GM04503 (cell line): Measurements from ENCODE around the gene PPOX.

Experiments used
- DNase-seq: peaks from one replicate; pipeline ENCODE4 v3.0.0-alpha.2; 2012; ENCODE audit warnings: low read depth

PPOX gene

GRCh38 chr1:161176468-161177111 lies 10.4 kb downstream of the PPOX start:
- no peak for DNase-seq

- DNase-seq, result no peak
Observed at GRCh38 chr1:161177112-161177935, 11.1 kb downstream of the PPOX start, which contains the start of gene B4GALT3. TSS of gene B4GALT3 (minus strand) at chr1:161177507. CDS start at chr1:161176060, 1,447 bp downstream.

GRCh38 chr1:161177936-161178244 lies 11.7 kb downstream of the PPOX start:
- DNase-seq, result no peak

DNA sequence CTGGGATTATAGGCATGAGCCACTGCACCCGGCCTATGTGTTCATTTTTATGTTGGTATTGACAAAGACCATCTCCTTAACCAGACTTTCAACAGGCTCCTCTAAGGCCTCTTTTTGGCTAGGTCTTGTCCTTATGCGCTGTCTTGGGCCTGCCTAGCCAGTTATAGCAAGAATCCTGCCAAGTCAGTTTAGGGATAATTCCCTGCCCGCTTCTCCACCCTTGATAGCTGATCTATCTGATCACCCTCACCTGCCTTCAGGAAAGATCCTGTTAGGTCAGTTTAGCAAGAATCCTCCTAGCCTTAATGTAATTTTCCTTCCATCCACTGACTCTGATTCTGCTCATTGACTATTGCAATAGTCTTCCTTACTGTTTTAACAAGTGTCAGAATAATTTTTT lies 13.5 kb downstream of the PPOX start:
- DNase-seq, result no peak

GRCh38 chr1:161180639-161181038 lies 14.4 kb downstream of the PPOX start:
- DNase-seq, result no peak

GRCh38 chr1:161182214-161182613 lies 16.0 kb downstream of the PPOX start:
- no peak for DNase-seq

DNA sequence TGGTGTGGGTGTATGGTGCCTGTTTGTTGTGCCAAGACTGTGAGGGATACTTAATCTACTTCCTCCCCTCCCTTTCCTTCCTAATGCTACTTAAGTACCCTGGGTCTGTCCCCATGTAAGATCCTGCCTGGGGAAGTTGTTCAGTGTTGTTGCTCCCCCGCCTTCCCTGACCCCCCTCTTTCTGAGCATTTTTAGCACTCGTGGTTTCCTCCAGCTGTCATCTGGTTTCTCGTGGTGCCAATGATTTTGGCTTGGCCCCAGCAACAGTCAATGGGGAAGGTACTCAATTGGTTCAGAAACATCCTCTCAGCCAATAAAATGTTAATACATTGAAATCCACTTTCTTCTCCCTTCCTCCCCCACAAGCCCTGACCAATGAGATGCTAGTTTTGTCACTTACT lies 19.1 kb downstream of the PPOX start:
- DNase-seq, result peak; percentile 72

GRCh38 chr1:161185732-161186311 lies 19.6 kb downstream of the PPOX start:
- DNase-seq, result no peak

DNA sequence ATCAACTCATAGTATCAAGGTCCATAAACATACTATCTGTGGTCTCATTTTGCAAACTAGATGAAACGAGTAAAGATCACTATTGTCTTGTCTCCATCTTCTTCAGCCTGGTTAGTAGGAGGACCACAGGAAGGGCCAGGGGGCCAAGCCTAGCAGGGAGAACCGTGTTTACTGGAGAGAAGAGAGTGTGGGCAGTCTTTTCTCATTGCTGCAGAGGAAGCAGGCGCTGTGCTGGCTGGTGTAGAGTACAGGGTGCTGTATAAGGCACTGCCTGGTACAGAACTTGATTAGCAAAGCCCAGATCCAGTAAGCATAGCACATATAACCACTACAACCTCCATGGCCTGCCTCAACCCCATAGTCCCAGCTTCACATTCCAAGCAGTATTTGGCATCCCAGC lies 21.1 kb downstream of the PPOX start:
- DNase-seq, result no peak

GRCh38 chr1:161188381-161188780 lies 22.2 kb downstream of the PPOX start:
- no peak for DNase-seq

DNA sequence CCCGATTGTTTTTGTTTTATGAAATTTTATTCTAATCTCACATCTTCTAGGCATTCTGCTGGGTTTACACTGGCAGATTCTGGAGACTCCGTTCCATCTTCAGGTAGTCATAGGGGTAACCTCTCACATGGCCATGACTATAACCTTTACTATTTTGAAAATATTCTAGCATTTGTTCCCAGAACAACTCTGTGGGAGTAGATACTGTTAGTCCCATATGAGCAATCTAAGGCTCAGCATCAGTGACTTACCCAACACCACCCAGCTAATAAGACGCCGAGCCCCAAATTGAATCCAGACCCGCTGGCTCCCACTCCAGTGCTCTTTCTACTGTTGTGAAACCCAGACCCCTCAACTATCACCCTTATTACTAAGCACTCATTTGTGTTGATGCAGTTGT lies 22.8 kb downstream of the PPOX start:
- DNase-seq, result no peak

DNA sequence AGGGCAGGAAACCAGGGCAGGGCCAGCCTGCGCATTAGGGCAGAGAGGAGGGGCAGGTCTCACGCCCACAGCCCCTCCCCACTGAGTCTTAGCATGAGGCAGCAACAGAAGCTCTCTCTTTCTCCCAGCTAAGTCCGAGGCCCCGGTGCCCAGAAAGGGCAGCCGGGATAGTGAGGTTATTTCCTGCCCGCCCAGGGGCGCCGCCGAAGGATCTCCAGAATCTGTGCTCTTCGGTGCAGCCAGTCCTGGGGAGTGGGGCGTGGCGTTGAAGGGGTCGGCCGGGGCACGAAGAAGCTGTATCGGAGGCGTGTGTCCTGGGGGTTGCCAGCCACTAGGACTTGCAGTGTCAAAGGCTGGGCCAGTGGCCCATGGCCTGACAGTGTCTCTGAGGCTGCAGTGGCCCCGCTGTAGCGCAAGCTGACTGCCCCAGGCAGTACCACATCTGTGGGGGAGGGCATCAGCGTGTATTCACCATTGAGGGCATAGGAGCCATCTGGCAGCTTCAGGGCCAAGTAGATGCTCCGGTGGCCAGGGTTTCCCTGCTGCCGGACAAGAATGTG lies 24.8 kb downstream of the PPOX start:
- no peak for DNase-seq

DNA sequence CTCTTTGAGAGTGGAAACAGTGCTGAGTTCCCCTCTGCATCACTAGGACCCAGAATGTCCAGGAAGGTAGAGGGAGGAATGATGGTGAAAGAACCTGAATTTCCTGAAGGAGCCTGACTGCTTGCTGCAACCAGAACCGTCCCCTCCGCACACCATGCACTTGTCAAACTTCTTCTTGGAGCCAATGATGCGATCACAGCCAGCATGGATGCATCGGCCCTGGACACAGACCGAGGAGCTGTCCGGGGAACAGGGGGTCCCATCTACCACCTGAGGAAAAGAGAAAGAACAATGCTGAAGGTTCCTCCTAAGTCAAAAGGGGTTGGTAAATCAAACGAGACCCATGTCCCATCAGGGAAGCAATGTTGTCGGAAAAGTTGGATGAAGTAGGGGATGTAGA lies 25.7 kb downstream of the PPOX start:
- DNase-seq, result no peak

DNA sequence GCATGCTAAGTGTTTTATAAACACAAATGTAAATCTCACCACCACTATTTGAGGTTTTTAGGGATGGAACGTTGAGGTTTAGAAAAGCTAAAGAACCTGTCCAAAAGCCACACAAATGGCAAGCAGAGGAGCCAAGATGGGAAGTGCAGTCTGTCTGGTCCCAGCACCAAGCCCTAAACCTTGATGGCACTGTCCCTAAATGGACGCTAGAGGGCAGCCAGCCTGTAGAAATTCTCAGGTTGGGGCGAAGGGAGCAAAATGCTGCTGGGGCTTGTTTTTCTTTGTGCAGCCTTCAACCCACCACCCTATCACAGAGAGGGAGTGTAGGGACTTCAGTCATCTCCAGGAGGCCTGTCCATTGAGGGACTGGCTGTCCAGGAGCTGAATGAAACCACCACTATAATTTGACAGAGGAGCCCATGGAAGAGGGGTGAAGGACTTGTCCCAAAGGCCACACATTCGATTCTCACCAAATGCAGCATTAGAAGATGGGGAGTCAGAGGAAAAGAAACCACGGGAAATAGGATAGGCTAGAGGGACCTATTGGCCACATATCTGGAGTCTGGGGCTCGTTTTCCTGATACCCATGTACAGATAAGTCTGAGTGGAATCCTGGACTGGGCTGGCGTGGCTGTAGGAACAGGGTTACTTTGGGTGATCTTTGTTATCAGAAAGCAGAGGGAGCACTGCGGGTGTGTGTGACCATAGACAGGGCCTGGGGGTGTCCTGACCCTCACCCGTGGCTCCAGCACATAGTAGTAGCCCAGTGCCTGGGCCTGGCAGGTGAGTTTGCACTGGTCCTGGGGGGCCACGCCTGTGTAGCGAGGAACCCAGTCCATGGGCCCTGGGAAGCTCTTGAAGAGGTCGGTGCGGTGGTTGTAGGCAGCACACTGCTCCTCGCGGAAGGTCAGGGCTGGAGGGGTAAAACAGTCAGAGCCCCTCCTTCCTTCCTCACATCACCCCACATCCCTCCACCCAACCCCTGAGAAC lies 26.5 kb downstream of the PPOX start:
- no peak for DNase-seq

DNA sequence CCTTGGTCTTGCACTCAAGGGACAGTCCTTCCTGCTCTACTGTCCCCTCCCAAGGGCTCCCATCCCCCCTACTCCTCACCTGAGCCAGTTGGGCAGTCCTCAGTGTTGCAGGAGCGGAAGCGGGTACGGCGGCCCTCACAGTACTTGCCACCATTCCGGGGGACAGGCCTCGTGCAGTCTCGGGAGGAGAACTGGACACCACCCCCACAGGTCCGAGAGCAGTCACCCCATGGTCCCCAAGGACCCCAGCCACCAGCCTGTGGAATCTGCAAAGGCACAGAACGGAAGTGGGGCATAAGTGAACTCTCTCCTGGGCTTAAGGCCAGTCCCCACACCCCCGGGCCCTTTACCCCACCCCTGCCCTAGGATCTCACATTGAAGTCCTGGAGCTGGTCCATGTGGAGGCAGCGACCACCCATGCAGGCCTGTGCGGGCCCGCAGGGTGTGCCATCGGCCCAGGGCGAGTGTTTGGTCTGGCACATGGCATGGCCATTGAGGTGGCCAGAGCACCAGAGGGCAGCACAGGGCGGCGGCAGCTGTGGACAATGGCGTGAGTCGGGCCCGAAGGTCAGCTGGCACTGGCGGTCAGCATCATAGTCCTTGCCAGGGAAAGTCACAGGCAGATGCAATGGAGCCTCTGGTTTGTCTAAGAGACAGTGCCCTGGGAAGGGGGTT lies 27.5 kb downstream of the PPOX start:
- DNase-seq, result no peak

- no peak for DNase-seq
Observed at GRCh38 chr1:161195171-161195570, 28.9 kb downstream of the PPOX start.

DNA sequence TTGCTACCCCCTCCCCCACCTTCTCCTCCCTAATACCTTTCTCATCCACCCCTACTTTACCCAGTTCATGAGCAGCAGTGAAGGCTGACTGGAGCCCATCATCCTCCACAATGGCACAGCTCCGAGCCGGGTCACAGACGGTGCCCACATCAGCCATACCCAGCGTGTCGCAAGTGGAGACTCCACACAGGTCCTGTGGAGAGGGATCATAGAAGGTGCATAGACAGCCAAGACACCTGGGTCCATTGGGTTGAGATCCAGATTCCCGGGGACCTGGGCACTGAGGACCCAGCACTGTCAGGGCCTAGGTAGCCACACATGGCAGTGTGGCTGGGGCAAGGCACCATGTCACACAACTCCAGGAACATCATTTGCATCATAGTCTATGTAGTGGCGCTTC lies 29.9 kb downstream of the PPOX start:
- DNase-seq, result no peak

GRCh38 chr1:161196521-161197451 lies 30.6 kb downstream of the PPOX start:
- DNase-seq, result peak; percentile 77

GRCh38 chr1:161197560-161198193 lies 31.5 kb downstream of the PPOX start:
- no peak for DNase-seq
